ENCODE measurements around the gene RNF146. TPM values are rescaled to one million over a fixed set of nuclear protein-coding genes. Genes with fewer than 3 reads are reported as not detected.

Gene RNF146
- total RNA-seq, 2 experiments from 2014 or later: 12.5 to 13.2 TPM

DNA sequence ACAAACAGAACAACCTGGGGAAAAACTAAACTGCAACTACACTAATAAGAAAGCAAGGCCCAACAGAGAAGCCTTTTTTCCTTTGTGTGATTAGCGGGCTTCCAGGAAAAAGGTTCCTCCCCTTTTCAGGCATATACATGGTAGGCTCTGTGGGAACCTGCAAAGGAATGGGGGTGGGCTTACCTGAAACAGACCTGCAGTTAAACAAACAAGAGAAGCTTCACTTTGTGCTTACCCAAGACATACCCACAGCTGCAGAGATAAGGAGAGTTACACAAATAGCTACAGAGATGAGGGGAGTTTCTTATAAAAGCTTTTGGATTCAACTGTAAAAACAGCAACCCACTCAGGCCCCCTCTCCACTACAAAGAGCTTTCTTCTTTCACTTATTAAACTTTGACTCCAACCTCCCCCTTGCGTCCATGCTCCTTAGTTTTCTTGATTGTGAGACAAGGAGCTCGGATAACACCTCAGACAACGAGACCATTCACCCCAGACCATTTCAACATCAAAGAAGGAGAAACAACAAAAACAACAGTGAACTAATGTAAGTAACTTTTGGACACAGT is 30.9 kb downstream of the RNF146 start:
- no peaks in the 10 kb centered on the region for H3K27me3 Mint-ChIP-seq
- peaks cover 22% of the 10 kb centered on the region for H3K4me1 Mint-ChIP-seq (ENCODE audit: low read depth)
- DNase-seq (no peak), ATAC-seq (no peak)
- no peak overlapping the region for H3K27ac Mint-ChIP-seq
- peaks cover 16% of the 10 kb centered on the region for H3K36me3 Mint-ChIP-seq (ENCODE audit: low read depth)
- ChIA-PET POLR2A (no interaction called here), CTCF (interaction anchor here (0.7 to 1.4 kb wide), 3 partner anchors 31 to 242 kb away, joined by 3 to 4 read pairs (median 4); partner anchors contain the start of gene RNF146)
- TF ChIP-seq, protein P1, sequence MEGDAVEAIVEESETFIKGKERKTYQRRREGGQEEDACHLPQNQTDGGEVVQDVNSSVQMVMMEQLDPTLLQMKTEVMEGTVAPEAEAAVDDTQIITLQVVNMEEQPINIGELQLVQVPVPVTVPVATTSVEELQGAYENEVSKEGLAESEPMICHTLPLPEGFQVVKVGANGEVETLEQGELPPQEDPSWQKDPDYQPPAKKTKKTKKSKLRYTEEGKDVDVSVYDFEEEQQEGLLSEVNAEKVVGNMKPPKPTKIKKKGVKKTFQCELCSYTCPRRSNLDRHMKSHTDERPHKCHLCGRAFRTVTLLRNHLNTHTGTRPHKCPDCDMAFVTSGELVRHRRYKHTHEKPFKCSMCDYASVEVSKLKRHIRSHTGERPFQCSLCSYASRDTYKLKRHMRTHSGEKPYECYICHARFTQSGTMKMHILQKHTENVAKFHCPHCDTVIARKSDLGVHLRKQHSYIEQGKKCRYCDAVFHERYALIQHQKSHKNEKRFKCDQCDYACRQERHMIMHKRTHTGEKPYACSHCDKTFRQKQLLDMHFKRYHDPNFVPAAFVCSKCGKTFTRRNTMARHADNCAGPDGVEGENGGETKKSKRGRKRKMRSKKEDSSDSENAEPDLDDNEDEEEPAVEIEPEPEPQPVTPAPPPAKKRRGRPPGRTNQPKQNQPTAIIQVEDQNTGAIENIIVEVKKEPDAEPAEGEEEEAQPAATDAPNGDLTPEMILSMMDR (IDR thresholded peaks at IDR 0.05): no peak
- intact Hi-C loops (cut with micrococcal nuclease): no loop called here
- no peak overlapping the region for H3K4me3 Mint-ChIP-seq
- H3K9me3 Mint-ChIP-seq: no peaks in the 10 kb centered on the region

DNA sequence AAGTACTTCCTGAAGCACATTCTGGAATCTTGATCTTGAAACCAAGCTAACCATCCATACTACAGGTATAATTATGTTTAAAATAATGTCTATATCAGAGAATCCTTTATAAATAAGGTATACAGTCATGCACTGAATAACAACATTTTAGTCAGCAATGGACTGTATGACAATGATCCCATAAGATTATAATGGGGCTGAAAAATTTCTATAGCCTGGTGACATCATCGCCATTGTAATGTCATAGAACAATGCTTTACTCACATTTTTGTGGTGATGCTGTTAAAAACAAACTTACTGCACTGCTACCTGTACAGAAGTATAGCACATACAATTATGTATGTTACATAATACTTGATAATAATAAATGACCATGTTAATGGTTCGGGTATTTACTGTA is 31.8 kb downstream of the RNF146 start:
- ChIA-PET CTCF (no interaction called here), POLR2A (no interaction called here)
- H3K27me3 Mint-ChIP-seq: no peaks in the 10 kb centered on the region
- no peak overlapping the region for H3K4me3 Mint-ChIP-seq
- peaks cover 18% of the 10 kb centered on the region for H3K4me1 Mint-ChIP-seq (ENCODE audit: low read depth)
- intact Hi-C loops (cut with micrococcal nuclease): no loop called here
- no peaks in the 10 kb centered on the region for H3K9me3 Mint-ChIP-seq
- no peak for DNase-seq
- TF ChIP-seq, protein P1 (IDR thresholded peaks at IDR 0.05): no peak
- no peak overlapping the region for H3K27ac Mint-ChIP-seq
- peaks cover 14% of the 10 kb centered on the region for H3K36me3 Mint-ChIP-seq (ENCODE audit: low read depth)
- no peak for ATAC-seq

DNA sequence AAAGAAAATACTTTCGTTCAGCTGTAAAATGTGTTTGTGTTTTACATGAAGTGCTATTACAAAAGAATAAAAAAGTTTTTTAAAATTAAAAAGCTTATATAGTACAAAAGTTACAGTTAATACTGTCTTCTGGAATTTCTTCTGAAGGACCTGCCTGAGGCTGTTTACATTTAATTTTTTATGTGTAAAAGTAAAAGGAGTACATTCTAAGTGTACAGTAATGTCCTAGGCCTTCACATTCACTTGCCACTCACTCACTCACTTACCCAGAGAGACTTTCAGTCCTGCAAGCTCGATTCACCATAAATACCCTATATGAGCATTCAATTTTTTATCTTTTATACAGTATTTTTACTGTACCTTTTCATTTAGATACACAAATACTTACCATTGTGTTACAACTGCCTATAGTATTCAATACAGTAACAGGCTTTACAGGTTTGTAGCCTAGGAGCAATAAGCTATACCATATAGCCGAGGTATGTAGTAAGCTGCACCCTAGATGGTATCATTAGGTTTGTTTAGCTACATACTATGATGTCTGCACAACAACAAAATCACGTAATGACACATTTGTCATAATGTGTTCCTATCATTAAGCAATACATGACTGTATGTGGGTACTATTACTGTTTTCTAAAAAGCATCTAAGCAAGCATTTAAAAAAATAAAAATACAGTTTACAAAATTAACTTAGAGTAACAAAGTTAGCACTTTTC is 33.0 kb downstream of the RNF146 start:
- POLR2A ChIA-PET: no interaction called here
- Mint-ChIP-seq H3K4me1 (ENCODE audit: low read depth) (peaks cover 23% of the 10 kb centered on the region), H3K27me3 (no peaks in the 10 kb centered on the region), H3K4me3 (no peak overlapping the region), H3K27ac (no peak overlapping the region), H3K9me3 (no peaks in the 10 kb centered on the region), H3K36me3 (ENCODE audit: low read depth) (peaks cover 11% of the 10 kb centered on the region)
- CTCF ChIA-PET: interaction anchor here (1.1 to 3.6 kb wide), 3 partner anchors 9 to 216 kb away, joined by 3 to 22 read pairs (median 9); partner anchors contain the start of gene RNF146
- no peak for ATAC-seq
- TF ChIP-seq, protein P1 (IDR thresholded peaks at IDR 0.05): no peak
- intact Hi-C loops (cut with micrococcal nuclease): loop anchor here (5.0 kb wide), 2 partner anchors 43 to 168 kb away; partner anchors contain the start of gene ECHDC1
- no peak for DNase-seq

DNA sequence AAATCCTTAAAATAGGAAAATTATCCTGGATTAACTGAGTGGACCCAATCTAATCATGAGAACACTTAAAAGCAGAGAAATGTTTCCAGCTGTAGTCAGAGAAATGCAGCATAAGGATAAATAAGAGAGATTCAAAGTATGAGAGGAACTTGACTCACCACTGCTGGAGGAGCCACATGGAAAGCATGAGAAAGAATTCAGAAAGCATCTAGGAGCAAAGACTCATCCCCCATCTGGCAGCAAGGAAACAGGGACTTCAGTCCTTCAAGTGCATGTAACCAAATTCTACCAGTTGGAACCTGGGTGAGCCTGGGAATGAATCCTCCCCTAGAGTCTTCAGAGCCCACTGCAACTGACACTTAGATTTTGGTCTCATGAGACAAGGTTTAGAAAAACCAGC is 33.7 kb downstream of the RNF146 start:
- Mint-ChIP-seq H3K9me3 (no peaks in the 10 kb centered on the region), H3K36me3 (ENCODE audit: low read depth) (peaks cover 9% of the 10 kb centered on the region), H3K4me3 (no peak overlapping the region), H3K27ac (no peak overlapping the region), H3K4me1 (ENCODE audit: low read depth) (peaks cover 26% of the 10 kb centered on the region), H3K27me3 (no peaks in the 10 kb centered on the region)
- ATAC-seq: no peak
- POLR2A ChIA-PET: no interaction called here
- intact Hi-C loops (cut with micrococcal nuclease): loop anchor here (5.0 kb wide), 2 partner anchors 42 to 167 kb away; partner anchors contain the start of gene ECHDC1
- DNase-seq: no peak
- CTCF ChIA-PET: interaction anchor here (1.1 to 3.6 kb wide), 4 partner anchors 10 to 239 kb away, joined by 3 to 22 read pairs (median 10); partner anchors contain the start of gene RNF146
- TF ChIP-seq, protein P1 (IDR thresholded peaks at IDR 0.05): no peak

DNA sequence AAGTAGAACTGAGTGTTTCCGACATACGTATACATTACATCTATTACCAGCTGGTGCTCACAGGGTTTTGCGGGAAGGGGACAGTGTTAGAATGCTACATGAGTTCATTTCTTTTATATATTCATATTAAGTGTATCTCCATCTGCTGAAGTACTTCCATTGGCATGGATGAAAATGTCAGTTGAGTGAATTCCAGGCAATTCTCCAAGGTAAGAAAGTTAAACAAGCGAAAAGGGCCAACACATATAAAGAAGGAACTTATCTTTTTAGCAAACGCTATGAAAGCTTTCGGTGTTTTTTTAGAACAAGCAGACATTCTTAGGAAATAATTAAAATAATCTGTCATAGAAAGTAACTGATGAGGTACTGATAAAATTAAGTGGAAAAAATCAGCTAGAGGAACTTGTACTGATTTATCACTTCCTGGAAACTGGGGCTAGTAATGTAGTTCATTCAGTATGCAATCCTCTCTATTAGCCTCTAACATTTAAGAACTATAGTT is 34.6 kb downstream of the RNF146 start:
- POLR2A ChIA-PET: no interaction called here
- TF ChIP-seq, protein P1 (IDR thresholded peaks at IDR 0.05): no peak
- no peak for DNase-seq
- ATAC-seq: no peak
- Mint-ChIP-seq H3K27ac (peak overlapping the region; percentile 75), H3K27me3 (no peaks in the 10 kb centered on the region), H3K4me3 (no peak overlapping the region), H3K4me1 (ENCODE audit: low read depth) (peaks cover 28% of the 10 kb centered on the region), H3K9me3 (no peaks in the 10 kb centered on the region), H3K36me3 (ENCODE audit: low read depth) (peaks cover 14% of the 10 kb centered on the region)
- CTCF ChIA-PET: interaction anchor here (1.1 to 3.6 kb wide), 12 partner anchors 10 to 247 kb away, joined by 3 to 22 read pairs (median 4); partner anchors contain the start of gene RNF146
- intact Hi-C loops (cut with micrococcal nuclease): loop anchor here (5.0 kb wide), 2 partner anchors 41 to 166 kb away; partner anchors contain the start of gene ECHDC1

Data from activated CD8-positive, alpha-beta T cell treated with anti-CD3 and anti-CD28 coated beads for 36 hours (primary cell).